HL-60 (cell line): ENCODE measurements around the gene HSFX2.
"Not testable (repeated sequence)": the region's sequence is repeated elsewhere in the genome, so short reads cannot be mapped to it uniquely, and the experiment has no call there.

Experiments
- CTCF ChIP-seq: IDR thresholded peaks from one replicate; pipeline ENCODE4 v1.5.1; 2011; ENCODE audit warnings: low read length, control low read depth, inconsistent platforms; ENCODE audit not compliant: insufficient read depth
- GABPA ChIP-seq: IDR thresholded peaks from 2 replicates; pipeline ENCODE4 v1.6.1; 2012; ENCODE audit warnings: low read depth
- POLR2AphosphoS5 ChIP-seq: IDR thresholded peaks from 2 replicates; pipeline ENCODE4 v1.6.1; 2012; ENCODE audit warnings: low read depth
- REST ChIP-seq: IDR thresholded peaks from 2 replicates; pipeline ENCODE4 v1.6.1; 2012; ENCODE audit warnings: low read depth; ENCODE audit not compliant: insufficient replicate concordance

- TF ChIP-seq CTCF, POLR2AphosphoS5, REST, GABPA: not testable (repeated sequence)
Measured at GRCh38 chrX:149547782-149548181, 47.3 kb downstream of the HSFX2 start.
